Stomach (tissue), 4 donors: Measurements from ENCODE around the gene ECHDC1.

Experiments
- EP300 ChIP-seq: sonication (generic); formaldehyde crosslinking; IDR thresholded peaks from one replicate; pipeline ENCODE4 v1.6.1; 2017; ENCODE audit warnings: antibody characterized with exemption
- POLR2A ChIP-seq, 4 donors: fragments of 450-650 bp; IDR thresholded peaks; one replicate each; pipeline ENCODE4 v1.6.1; 2016; ENCODE audit warnings: antibody characterized with exemption in 4 of 4, control low read depth in 2 of 4, mild to moderate bottlenecking in 1 of 4, moderate library complexity in 1 of 4
- TF ChIP-seq, protein P1 (sequence below), 7 experiments: fragments of 450-650 bp in 4 of 7; fragments of 200-600 bp in 3 of 7; sonication (generic) in 3 of 7; IDR thresholded peaks; one replicate each; pipeline ENCODE4 v1.5.1; 2016 to 2019; ENCODE audit warnings: antibody characterized with exemption in 7 of 7, control low read depth in 2 of 7, mild to moderate bottlenecking in 1 of 7

GRCh38 chr6:127255286-127255685 lies 88.1 kb downstream of the ECHDC1 start:
- TF ChIP-seq, protein P1, sequence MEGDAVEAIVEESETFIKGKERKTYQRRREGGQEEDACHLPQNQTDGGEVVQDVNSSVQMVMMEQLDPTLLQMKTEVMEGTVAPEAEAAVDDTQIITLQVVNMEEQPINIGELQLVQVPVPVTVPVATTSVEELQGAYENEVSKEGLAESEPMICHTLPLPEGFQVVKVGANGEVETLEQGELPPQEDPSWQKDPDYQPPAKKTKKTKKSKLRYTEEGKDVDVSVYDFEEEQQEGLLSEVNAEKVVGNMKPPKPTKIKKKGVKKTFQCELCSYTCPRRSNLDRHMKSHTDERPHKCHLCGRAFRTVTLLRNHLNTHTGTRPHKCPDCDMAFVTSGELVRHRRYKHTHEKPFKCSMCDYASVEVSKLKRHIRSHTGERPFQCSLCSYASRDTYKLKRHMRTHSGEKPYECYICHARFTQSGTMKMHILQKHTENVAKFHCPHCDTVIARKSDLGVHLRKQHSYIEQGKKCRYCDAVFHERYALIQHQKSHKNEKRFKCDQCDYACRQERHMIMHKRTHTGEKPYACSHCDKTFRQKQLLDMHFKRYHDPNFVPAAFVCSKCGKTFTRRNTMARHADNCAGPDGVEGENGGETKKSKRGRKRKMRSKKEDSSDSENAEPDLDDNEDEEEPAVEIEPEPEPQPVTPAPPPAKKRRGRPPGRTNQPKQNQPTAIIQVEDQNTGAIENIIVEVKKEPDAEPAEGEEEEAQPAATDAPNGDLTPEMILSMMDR (IDR thresholded peaks at IDR 0.05), result no peak
- TF ChIP-seq POLR2A (IDR thresholded peaks at IDR 0.05), result no peak
- TF ChIP-seq EP300, result no peak
